MCF 10A (cell line): ENCODE data around the gene OPCML. TPM values are rescaled to one million over a fixed set of nuclear protein-coding genes. Genes with fewer than 3 reads are reported as not detected.

Source experiments
- BruUV-seq: library from RNA; stranded (reverse); fragments of 400-500 nt; replicated peaks from 2 replicates; lab custom pipeline; 2021; lab: Mats Ljungman, UMichigan
- CTCF ChIA-PET: fragments of 300-600 bp; sonication (Branson Sonifier 250); formaldehyde crosslinking; extraction: SDS; loops from one replicate; lab custom pipeline; 2021; ENCODE audit warnings: antibody characterized with exemption, inconsistent platforms; lab: Yijun Ruan, JAX
- POLR2A ChIA-PET: fragments of 300-600, 350-650 bp; sonication (Branson Sonifier 250); formaldehyde crosslinking; extraction: SDS; loops from one replicate; lab custom pipeline; 2020; ENCODE audit warnings: antibody characterized with exemption, inconsistent platforms; lab: Yijun Ruan, JAX
- DNase-seq: peaks from one replicate; pipeline ENCODE4 v3.0.0-alpha.2; 2018; ENCODE audit not compliant: unreplicated experiment
- H3K27ac Mint-ChIP-seq: one replicate; pipeline ENCODE4 v1.8.0; 2022; ENCODE audit warnings: mild to moderate bottlenecking, low read depth, mixed read lengths; ENCODE audit not compliant: unreplicated experiment
- H3K27me3 Mint-ChIP-seq: one replicate; pipeline ENCODE4 v1.8.0; 2022; ENCODE audit warnings: mixed read lengths; ENCODE audit not compliant: insufficient read depth, unreplicated experiment
- H3K36me3 Mint-ChIP-seq: one replicate; pipeline ENCODE4 v1.8.0; 2022; ENCODE audit warnings: mild to moderate bottlenecking, moderate library complexity, mixed read lengths; ENCODE audit not compliant: insufficient read depth, unreplicated experiment
- H3K4me1 Mint-ChIP-seq: one replicate; pipeline ENCODE4 v1.8.0; 2022; ENCODE audit warnings: mixed read lengths; ENCODE audit not compliant: insufficient read depth, unreplicated experiment
- H3K4me3 Mint-ChIP-seq: one replicate; pipeline ENCODE4 v1.8.0; 2022; ENCODE audit warnings: mild to moderate bottlenecking, moderate library complexity, mixed read lengths; ENCODE audit not compliant: unreplicated experiment
- H3K9me3 Mint-ChIP-seq: one replicate; pipeline ENCODE4 v1.8.0; 2022; ENCODE audit warnings: mixed read lengths; ENCODE audit not compliant: unreplicated experiment
- intact Hi-C: fragments of 100-400 bp; cut with micrococcal nuclease; formaldehyde crosslinking; loops from 2 replicates; pipeline ENCODE4 v1.14.1; 2022
- total RNA-seq: library from RNA; stranded (reverse); gene quantifications from 2 replicates; pipeline ENCODE4 v1.2.3, GENCODE V29; 2022
- TF ChIP-seq, protein P1 (sequence below): fragments of 200-600 bp; IDR thresholded peaks from one replicate; pipeline ENCODE4 v1.8.0; 2022; ENCODE audit warnings: antibody characterized with exemption, mild to moderate bottlenecking; ENCODE audit not compliant: unreplicated experiment

OPCML gene
- total RNA-seq, 1 experiment from 2014 or later, result not detected

GRCh38 chr11:132728026-132728425, 804.3 kb downstream of the OPCML start:
- no peak overlapping the region for H3K27ac Mint-ChIP-seq
- ChIA-PET POLR2A (no interaction called here), CTCF (no interaction called here)
- H3K27me3 Mint-ChIP-seq, result no peaks in the 10 kb centered on the region
- intact Hi-C loops, result no loop called here
- DNase-seq, result no peak
- TF ChIP-seq, protein P1, sequence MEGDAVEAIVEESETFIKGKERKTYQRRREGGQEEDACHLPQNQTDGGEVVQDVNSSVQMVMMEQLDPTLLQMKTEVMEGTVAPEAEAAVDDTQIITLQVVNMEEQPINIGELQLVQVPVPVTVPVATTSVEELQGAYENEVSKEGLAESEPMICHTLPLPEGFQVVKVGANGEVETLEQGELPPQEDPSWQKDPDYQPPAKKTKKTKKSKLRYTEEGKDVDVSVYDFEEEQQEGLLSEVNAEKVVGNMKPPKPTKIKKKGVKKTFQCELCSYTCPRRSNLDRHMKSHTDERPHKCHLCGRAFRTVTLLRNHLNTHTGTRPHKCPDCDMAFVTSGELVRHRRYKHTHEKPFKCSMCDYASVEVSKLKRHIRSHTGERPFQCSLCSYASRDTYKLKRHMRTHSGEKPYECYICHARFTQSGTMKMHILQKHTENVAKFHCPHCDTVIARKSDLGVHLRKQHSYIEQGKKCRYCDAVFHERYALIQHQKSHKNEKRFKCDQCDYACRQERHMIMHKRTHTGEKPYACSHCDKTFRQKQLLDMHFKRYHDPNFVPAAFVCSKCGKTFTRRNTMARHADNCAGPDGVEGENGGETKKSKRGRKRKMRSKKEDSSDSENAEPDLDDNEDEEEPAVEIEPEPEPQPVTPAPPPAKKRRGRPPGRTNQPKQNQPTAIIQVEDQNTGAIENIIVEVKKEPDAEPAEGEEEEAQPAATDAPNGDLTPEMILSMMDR, result no peak
- no TSS peak for BruUV-seq
- peaks cover 35% of the 10 kb centered on the region for H3K9me3 Mint-ChIP-seq
- H3K4me1 Mint-ChIP-seq, result no peaks in the 10 kb centered on the region
- H3K4me3 Mint-ChIP-seq, result no peak overlapping the region
- no peaks in the 10 kb centered on the region for H3K36me3 Mint-ChIP-seq

DNA sequence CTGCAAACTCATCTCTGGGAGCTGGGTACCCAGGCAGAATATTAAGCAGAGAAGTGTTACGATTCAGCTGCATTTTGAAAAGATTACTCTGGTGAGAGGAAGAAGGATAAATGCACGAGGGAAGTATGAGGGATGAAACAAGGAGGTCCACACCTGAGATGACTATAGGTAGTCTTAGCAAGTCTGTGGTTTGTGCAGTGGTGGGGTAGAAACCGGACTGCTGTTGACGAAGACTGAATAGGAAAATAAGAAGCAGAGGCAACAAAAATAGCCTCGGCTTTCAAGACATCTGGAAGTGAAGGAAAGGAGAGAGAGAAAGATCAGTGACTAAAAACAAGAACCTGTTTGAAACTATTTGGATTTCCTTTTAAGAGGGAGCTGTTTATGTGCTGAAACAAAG, 810.8 kb downstream of the OPCML start:
- Mint-ChIP-seq H3K36me3 (no peaks in the 10 kb centered on the region), H3K9me3 (peaks cover 30% of the 10 kb centered on the region), H3K27ac (no peak overlapping the region), H3K27me3 (no peaks in the 10 kb centered on the region), H3K4me3 (no peak overlapping the region), H3K4me1 (no peaks in the 10 kb centered on the region)
- ChIA-PET POLR2A (no interaction called here), CTCF (interaction anchor here (0.5 kb wide), 1 partner anchor 24 kb away, joined by 4 read pairs; no protein-coding TSS in a partner anchor)
- TF ChIP-seq, protein P1, result no peak
- no peak for DNase-seq
- no TSS peak for BruUV-seq
- intact Hi-C loops, result no loop called here

- Mint-ChIP-seq H3K27ac (no peak overlapping the region), H3K9me3 (peaks cover 29% of the 10 kb centered on the region), H3K4me1 (no peaks in the 10 kb centered on the region), H3K4me3 (no peak overlapping the region), H3K36me3 (no peaks in the 10 kb centered on the region), H3K27me3 (no peaks in the 10 kb centered on the region)
- POLR2A ChIA-PET, result no interaction called here
- TF ChIP-seq, protein P1, result no peak
- CTCF ChIA-PET, result interaction anchor here (0.5 to 0.7 kb wide), 2 partner anchors 26 to 290 kb away, joined by 3 read pairs; no protein-coding TSS in a partner anchor
- no peak for DNase-seq
- no TSS peak for BruUV-seq
- intact Hi-C loops, result no loop called here
These were observed 812.6 kb downstream of the OPCML start for GRCh38 chr11:132719684-132720083.

DNA sequence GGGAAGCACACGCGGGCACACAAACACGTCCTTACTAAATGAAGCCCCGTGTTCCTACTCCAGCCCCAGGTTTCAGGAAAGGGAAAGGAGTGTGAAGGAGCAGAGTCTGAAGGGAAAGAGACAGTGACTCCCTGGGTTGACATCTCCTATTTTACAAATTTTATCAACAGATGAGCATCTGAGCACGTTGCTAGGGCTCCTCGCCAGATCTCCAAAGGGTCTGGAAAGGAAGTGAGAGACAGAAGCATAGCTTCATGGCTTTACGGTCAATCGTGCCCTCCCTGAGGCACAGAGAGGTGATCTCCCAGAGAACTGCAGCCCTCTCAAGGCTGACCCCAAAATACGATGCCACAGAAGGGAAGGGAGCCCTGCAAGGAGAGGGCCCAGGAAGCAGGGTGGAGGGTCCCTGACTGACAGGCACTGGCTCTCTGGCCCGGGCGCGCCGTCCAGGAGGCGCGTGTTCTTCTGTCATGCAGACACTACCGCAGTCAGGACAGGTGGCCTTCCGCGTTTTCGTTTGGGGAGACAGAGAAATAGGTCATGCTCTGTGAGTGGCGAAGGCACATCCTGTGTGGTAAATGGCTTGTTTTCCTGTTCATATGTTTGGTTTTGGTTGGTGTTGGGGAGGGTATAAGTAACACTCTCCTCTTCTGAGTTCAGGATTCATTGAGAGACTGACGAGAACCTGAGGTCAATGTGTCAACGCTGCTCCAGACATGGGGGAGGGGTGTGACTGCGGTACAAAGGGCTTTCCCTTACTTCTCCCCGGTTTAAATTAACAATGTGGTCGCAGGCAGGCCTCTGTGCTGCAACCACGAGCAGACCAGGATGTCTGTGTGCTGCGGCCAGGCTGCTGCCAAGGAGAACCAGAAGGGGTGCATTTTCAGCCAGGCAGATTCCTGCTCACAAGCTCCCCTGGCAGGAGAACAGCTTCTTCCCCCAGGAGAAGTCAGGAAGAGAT, 813.3 kb downstream of the OPCML start:
- BruUV-seq, result no TSS peak
- ChIA-PET CTCF (interaction anchor here (0.7 kb wide), 1 partner anchor 289 kb away, joined by 3 read pairs; no protein-coding TSS in a partner anchor), POLR2A (no interaction called here)
- Mint-ChIP-seq H3K36me3 (no peaks in the 10 kb centered on the region), H3K27me3 (no peaks in the 10 kb centered on the region), H3K4me3 (no peak overlapping the region), H3K27ac (no peak overlapping the region), H3K4me1 (no peaks in the 10 kb centered on the region), H3K9me3 (peaks cover 36% of the 10 kb centered on the region)
- intact Hi-C loops, result no loop called here
- TF ChIP-seq, protein P1, result no peak
- no peak for DNase-seq
